Thoracic aorta (tissue), 2 donors: Measurements from ENCODE around the gene OR2T8. TPM values are rescaled to one million over a fixed set of nuclear protein-coding genes. Genes with fewer than 3 reads are reported as not detected.
A peak's percentile ranks its signal among the peaks of the same experiment; 100 is the strongest.

ENCODE experiments used
- ATAC-seq: fragments of 150-250 bp; one replicate; pipeline ENCODE4 v1.8.0; 2017; ENCODE audit warnings: low read depth; ENCODE audit not compliant: insufficient number of reproducible peaks, low FRiP score
- DNase-seq: peaks from one replicate; pipeline ENCODE4 v3.0.0-alpha.2; 2020; ENCODE audit warnings: low spot score
- H3K27ac ChIP-seq, 2 donors: fragments of 200-600 bp; sonication (generic); 1 replicate in 1 of 2; 2 replicates in 1 of 2; pipeline ENCODE4 v1.5.1; 2016; ENCODE audit warnings: mild to moderate bottlenecking in 2 of 2, moderate library complexity in 2 of 2
- H3K27me3 ChIP-seq: fragments of 200-600 bp; sonication (generic); replicated peaks from 2 replicates; pipeline ENCODE4 v1.6.0; 2016; ENCODE audit warnings: mild to moderate bottlenecking; ENCODE audit not compliant: insufficient read depth
- H3K36me3 ChIP-seq: fragments of 200-600 bp; sonication (generic); one replicate; pipeline ENCODE4 v1.5.1; 2016
- H3K4me1 ChIP-seq, 2 donors: fragments of 200-600 bp; sonication (generic); 1 replicate in 1 of 2; 2 replicates in 1 of 2; pipeline versions ENCODE4 v1.5.1 to v1.6.0; 2016; ENCODE audit warnings: low read depth in 2 of 2, mild to moderate bottlenecking in 1 of 2; ENCODE audit not compliant: control insufficient read depth in 1 of 2
- H3K4me3 ChIP-seq: fragments of 200-600 bp; sonication (generic); 2 replicates; pipeline ENCODE4 v1.5.1; 2016; ENCODE audit warnings: mild to moderate bottlenecking
- H3K9me3 ChIP-seq: fragments of 200-600 bp; sonication (generic); 2 replicates; pipeline ENCODE4 v1.5.1; 2016
- CTCF ChIP-seq: fragments of 200-600 bp; sonication (generic); IDR thresholded peaks from one replicate; pipeline ENCODE4 v1.5.1; 2019; ENCODE audit warnings: antibody characterized with exemption
- total RNA-seq, 2 donors: library from RNA; depleted of rRNA; stranded (reverse); fragments of >200 nt; gene quantifications; one replicate each; pipeline versions ENCODE4 v1.1.0 to v1.2.3, GENCODE V29; 2016

The OR2T8 gene
- total RNA-seq, 2 donors from 2014 or later = not detected

- ATAC-seq = no peak
- no peaks in the 10 kb centered on the region for H3K9me3 ChIP-seq
- no peak for TF ChIP-seq CTCF
- no peak overlapping the region for H3K4me3 ChIP-seq
- H3K27me3 ChIP-seq = no peaks in the 10 kb centered on the region
- DNase-seq = no peak
- H3K27ac ChIP-seq = no peak overlapping the region
- H3K4me1 ChIP-seq = no peaks in the 10 kb centered on the region
- H3K36me3 ChIP-seq = no peaks in the 10 kb centered on the region
Observed at GRCh38 chr1:247904122-247904521, 15.9 kb upstream of the OR2T8 start.

- H3K9me3 ChIP-seq = no peaks in the 10 kb centered on the region
- no peaks in the 10 kb centered on the region for H3K36me3 ChIP-seq
- H3K27ac ChIP-seq = no peak overlapping the region
- H3K27me3 ChIP-seq = no peaks in the 10 kb centered on the region
- TF ChIP-seq CTCF = no peak
- no peaks in the 10 kb centered on the region for H3K4me1 ChIP-seq
- no peak overlapping the region for H3K4me3 ChIP-seq
- ATAC-seq = no peak
- DNase-seq = no peak
Observed at GRCh38 chr1:247905181-247905580, 14.9 kb upstream of the OR2T8 start.

- TF ChIP-seq CTCF = no peak
- Histone ChIP-seq H3K4me3 (peak overlapping the region; percentile 66), H3K4me1 (no peaks in the 10 kb centered on the region), H3K9me3 (no peaks in the 10 kb centered on the region), H3K27me3 (no peaks in the 10 kb centered on the region), H3K36me3 (no peaks in the 10 kb centered on the region), H3K27ac (no peak overlapping the region)
- DNase-seq = no peak
- no peak for ATAC-seq
Observed at GRCh38 chr1:247905910-247906503, 14.0 kb upstream of the OR2T8 start.

GRCh38 chr1:247906504-247907047, 13.5 kb upstream of the OR2T8 start:
- H3K36me3 ChIP-seq = no peaks in the 10 kb centered on the region
- H3K9me3 ChIP-seq = no peaks in the 10 kb centered on the region
- TF ChIP-seq CTCF = no peak
- no peaks in the 10 kb centered on the region for H3K4me1 ChIP-seq
- ATAC-seq = no peak
- H3K27ac ChIP-seq = no peak overlapping the region
- H3K4me3 ChIP-seq = peak overlapping the region; percentile 66
- no peaks in the 10 kb centered on the region for H3K27me3 ChIP-seq
- DNase-seq = no peak

GRCh38 chr1:247908766-247909165, 11.3 kb upstream of the OR2T8 start:
- Histone ChIP-seq H3K9me3 (no peaks in the 10 kb centered on the region), H3K36me3 (no peaks in the 10 kb centered on the region), H3K4me1 (no peaks in the 10 kb centered on the region), H3K4me3 (no peak overlapping the region), H3K27me3 (no peaks in the 10 kb centered on the region), H3K27ac (no peak overlapping the region)
- ATAC-seq (no peak), DNase-seq (no peak)
- no peak for TF ChIP-seq CTCF
